GM12878 (cell line): ENCODE measurements around the gene KAT2B. TPM values are rescaled to one million over a fixed set of nuclear protein-coding genes. Genes with fewer than 3 reads are reported as not detected.

Source experiments
- ATAC-seq: fragments of 200-7000 bp; cut with Tn5 transposase; 3 replicates; pipeline ENCODE4 v1.9.1; 2020; ENCODE audit warnings: mild to moderate bottlenecking, moderate library complexity
- BruUV-seq: library from RNA; stranded (reverse); fragments of 400-500 nt; replicated peaks from 2 replicates; lab custom pipeline; 2021; lab: Mats Ljungman, UMichigan
- CTCF ChIA-PET: fragments of 300-600 bp; sonication (Branson Sonifier 250); formaldehyde crosslinking; extraction: SDS; loops from one replicate; lab custom pipeline; 2021; ENCODE audit warnings: inconsistent platforms; lab: Yijun Ruan, JAX
- POLR2A ChIA-PET: fragments of 350-600 bp; formaldehyde crosslinking; extraction: SDS; loops from one replicate; lab custom pipeline; 2021; ENCODE audit warnings: inconsistent platforms; lab: Charles Lee
- RAD21 ChIA-PET: fragments of 300-600 bp; sonication (Branson Sonifier 250); formaldehyde crosslinking; loops from one replicate; lab custom pipeline; 2023; ENCODE audit warnings: antibody characterized with exemption; ENCODE audit not compliant: unreplicated experiment; lab: Charles Lee
- SMC1A ChIA-PET: fragments of 300-600 bp; sonication (Branson Sonifier 250); formaldehyde crosslinking; loops from one replicate; lab custom pipeline; 2023; ENCODE audit not compliant: unreplicated experiment, uncharacterized antibody; lab: Charles Lee
- DNase-seq: peaks from one replicate; pipeline ENCODE4 v3.0.0-alpha.2; 2011; ENCODE audit warnings: low read depth, low spot score
- FAIRE-seq: peaks from 3 replicates; lab custom pipeline; 2011; peaks lifted over from hg19 to GRCh38; lab: Jason Lieb, UNC
- H2AFZ ChIP-seq: 2 replicates; pipeline ENCODE4 v1.6.0; 2011; ENCODE audit warnings: low read depth, low read length, control low read depth; ENCODE audit not compliant: control insufficient read depth
- H3K27ac ChIP-seq: 2 replicates; pipeline ENCODE4 v1.5.1; 2011; ENCODE audit warnings: control low read depth; ENCODE audit not compliant: control insufficient read depth, insufficient read depth
- H3K27me3 ChIP-seq, 2 experiments: replicated peaks in 1 of 2; 2 replicates each; pipeline versions ENCODE4 v1.6.0 to v1.6.1; 2011; ENCODE audit warnings: low read length in 1 of 2; ENCODE audit not compliant: control insufficient read depth in 2 of 2, insufficient read depth in 2 of 2
- H3K36me3 ChIP-seq, 2 experiments: 2 replicates each; pipeline ENCODE4 v1.5.1; 2011; ENCODE audit warnings: low read length in 1 of 2; ENCODE audit not compliant: control insufficient read depth in 2 of 2, insufficient read depth in 2 of 2
- H3K4me1 ChIP-seq: 2 replicates; pipeline ENCODE4 v1.6.1; 2011; ENCODE audit warnings: mild to moderate bottlenecking, low read length, moderate library complexity, mixed read lengths; ENCODE audit not compliant: control insufficient read depth, insufficient read depth
- H3K4me2 ChIP-seq: 2 replicates; pipeline ENCODE4 v1.6.0; 2011; ENCODE audit warnings: control low read depth; ENCODE audit not compliant: control insufficient read depth, insufficient read depth
- H3K4me3 ChIP-seq: fragments of 200-600 bp; sonication (generic); 2 replicates; pipeline ENCODE4 v1.5.1; 2016
- H3K79me2 ChIP-seq: 2 replicates; pipeline ENCODE4 v1.6.0; 2011; ENCODE audit warnings: low read length; ENCODE audit not compliant: control insufficient read depth, insufficient read depth
- H3K9ac ChIP-seq: 2 replicates; pipeline ENCODE4 v1.8.0; 2011; ENCODE audit warnings: low read length, control low read depth, mixed read lengths; ENCODE audit not compliant: control insufficient read depth, insufficient read depth
- H3K9me3 ChIP-seq: replicated peaks from 3 replicates; pipeline ENCODE4 v1.5.1; 2011; ENCODE audit warnings: mild to moderate bottlenecking, low read length; ENCODE audit not compliant: control insufficient read depth, insufficient read depth
- H4K20me1 ChIP-seq: 2 replicates; pipeline ENCODE4 v1.6.0; 2011; ENCODE audit not compliant: control insufficient read depth, insufficient read depth
- CHD4 ChIP-seq: fragments of 200-600 bp; sonication (generic); IDR thresholded peaks from 2 replicates; pipeline ENCODE4 v1.6.1; 2016; ENCODE audit warnings: mild to moderate bottlenecking
- DPF2 ChIP-seq: fragments of 450-650 bp; IDR thresholded peaks from 2 replicates; pipeline ENCODE4 v1.6.1; 2017; ENCODE audit warnings: mild to moderate bottlenecking
- MYB ChIP-seq: fragments of 150-350 bp; IDR thresholded peaks from 2 replicates; pipeline ENCODE4 v1.6.1; 2014; ENCODE audit warnings: mild to moderate bottlenecking, low read depth, low read length, borderline replicate concordance
- NR2C2 ChIP-seq: IDR thresholded peaks from 2 replicates; pipeline ENCODE4 v1.6.1; 2011; ENCODE audit warnings: borderline replicate concordance, low read depth; ENCODE audit not compliant: control insufficient read depth, insufficient read length
- PAX8 ChIP-seq: fragments of 450-650 bp; IDR thresholded peaks from 2 replicates; pipeline ENCODE4 v1.6.1; 2017; ENCODE audit warnings: mild to moderate bottlenecking, moderate library complexity
- RAD51 ChIP-seq: fragments of 450-650 bp; IDR thresholded peaks from 2 replicates; pipeline ENCODE4 v1.6.1; 2016; ENCODE audit warnings: moderate library complexity, mild to moderate bottlenecking, inconsistent platforms
- SMARCA5 ChIP-seq: fragments of 450-650 bp; IDR thresholded peaks from 2 replicates; pipeline ENCODE4 v1.6.1; 2017; ENCODE audit warnings: mild to moderate bottlenecking
- SRF ChIP-seq, 2 experiments: IDR thresholded peaks; 2 replicates each; pipeline ENCODE4 v1.6.1; 2011; ENCODE audit warnings: low read depth in 2 of 2, low read length in 2 of 2, mild to moderate bottlenecking in 1 of 2, moderate library complexity in 1 of 2
- SUPT20H ChIP-seq: IDR thresholded peaks from 2 replicates; pipeline ENCODE4 v1.6.1; 2011; ENCODE audit warnings: low read depth, mild to moderate bottlenecking, low read length, moderate library complexity, borderline replicate concordance; ENCODE audit not compliant: control insufficient read depth
- TCF3 ChIP-seq: IDR thresholded peaks from 2 replicates; pipeline ENCODE4 v1.6.1; 2012; ENCODE audit warnings: low read depth, mild to moderate bottlenecking, low read length, borderline replicate concordance; ENCODE audit not compliant: insufficient read depth
- YY1 ChIP-seq: IDR thresholded peaks from 2 replicates; pipeline ENCODE4 v1.6.1; 2011; ENCODE audit warnings: low read depth, mild to moderate bottlenecking, low read length
- WGBS: methylation state at CpG from one replicate; pipeline ENCODE4 v1.1.6; 2016; ENCODE audit warnings: low lambda C conversion rate; ENCODE audit not compliant: insufficient replicate concordance, insufficient coverage; ENCODE audit errors: missing lambda C conversion rate; 5-methylcytosine and 5-hydroxymethylcytosine counted together
- in situ Hi-C: fragments of 300-500 bp; cut with MboI; formaldehyde crosslinking; loops from 9 replicates; pipeline ENCODE4 v1.14.3; 2018; ENCODE audit warnings: mixed read lengths
- intact Hi-C: fragments of 100-400 bp; cut with micrococcal nuclease; formaldehyde crosslinking; loops from one replicate; pipeline ENCODE4 v1.14.2; 2022; ENCODE audit not compliant: unreplicated experiment
- polyA plus RNA-seq, 11 experiments: library from polyadenylated mRNA; depleted of rRNA in 4 of 11; unstranded in 6 of 11; stranded (reverse) in 5 of 11; fragments of >200 nt; fragmentation: Nextera tagmentation in 4 of 11; fragmentation: Illumina TruSeq in 1 of 11; extraction: Ambion mirVana in 4 of 11; extraction: Trizol in 1 of 11; gene quantifications; 1 replicate in 1 of 11; 2 replicates in 10 of 11; pipeline versions ENCODE4 v1.2.1 to v1.2.3, GENCODE V29; 2011 to 2016; ENCODE audit warnings: inconsistent platforms in 2 of 11, missing spikeins in 2 of 11, low read depth in 1 of 11
- total RNA-seq, 4 experiments: library from RNA; depleted of rRNA in 3 of 4; stranded (reverse); fragments of >200 nt in 3 of 4; fragmentation: Illumina TruSeq in 1 of 4; extraction: Trizol in 1 of 4; gene quantifications; 2 replicates each; pipeline versions ENCODE4 v1.2.1 to v1.2.3, GENCODE V29; 2013 to 2021
- TF ChIP-seq, protein P1 (sequence below): IDR thresholded peaks from 2 replicates; pipeline ENCODE4 v1.6.1; 2011; ENCODE audit warnings: low read depth, low read length, improper control_type of control experiment, borderline replicate concordance
- TF ChIP-seq, protein P2 (sequence below): fragments of 450-650 bp; IDR thresholded peaks from 2 replicates; pipeline ENCODE4 v1.6.1; 2016; ENCODE audit warnings: mild to moderate bottlenecking, moderate library complexity, borderline replicate concordance
- TF ChIP-seq, protein P3 (sequence below): fragments of 450-650 bp; IDR thresholded peaks from 2 replicates; pipeline ENCODE4 v1.6.1; 2017; ENCODE audit warnings: borderline replicate concordance
- TF ChIP-seq, protein P4 (sequence below): fragments of 450-650 bp; conservative IDR thresholded peaks from 2 replicates; pipeline ENCODE4 v1.6.1; 2017; ENCODE audit warnings: mild to moderate bottlenecking, moderate library complexity

The KAT2B gene
- total and polyA plus RNA-seq, 10 of the 15 experiments (the other 5 are each of a cell fraction or from before 2014, with no cell fraction given) = 2.9 to 15.2 (median 10.2) TPM

DNA sequence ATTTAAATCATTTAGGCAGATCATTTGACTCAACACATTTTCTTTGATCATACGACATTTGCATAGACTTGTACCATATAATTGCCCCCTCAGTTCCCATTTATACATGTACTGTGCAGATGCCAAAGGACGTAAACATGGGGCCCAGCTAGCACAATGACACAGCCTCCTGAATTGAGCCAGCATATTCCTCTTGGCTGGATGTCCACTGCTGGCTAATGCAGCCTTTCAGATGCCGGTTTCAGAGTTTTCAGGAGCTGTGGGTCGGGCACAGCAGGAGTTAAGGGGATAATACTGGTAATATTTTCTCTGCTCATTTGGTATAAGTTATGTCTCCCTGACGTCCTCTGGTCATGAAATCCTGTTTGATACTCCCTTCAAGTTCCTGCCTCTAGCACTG, 39.4 kb downstream of the KAT2B start:
- Histone ChIP-seq H3K9me3 (no peaks in the 10 kb centered on the region), H3K9ac (no peak overlapping the region), H4K20me1 (no peaks in the 10 kb centered on the region), H3K4me2 (no peak overlapping the region), H3K36me3 (peaks cover 0 to 3% of the 10 kb centered on the region in 2 experiments; a peak in 1 of 4 replicates), H3K4me1 (peaks cover 6% of the 10 kb centered on the region), H2AFZ (no peak overlapping the region), H3K27me3 (no peaks in the 10 kb centered on the region), H3K27ac (no peak overlapping the region), H3K4me3 (no peak overlapping the region), H3K79me2 (no peaks in the 10 kb centered on the region)
- BruUV-seq = no TSS peak
- 79% methylated on average over 5 of the region's 5 CpGs for WGBS
- in situ Hi-C loops = no loop called here
- intact Hi-C loops = no loop called here
- FAIRE-seq (no peak), ATAC-seq (no peak), DNase-seq (no peak)
- CTCF ChIA-PET = interaction anchor here (0.6 to 1.4 kb wide), 3 partner anchors 16 to 192 kb away, joined by 3 to 4 read pairs (median 3); no protein-coding TSS in a partner anchor
- SMC1A ChIA-PET = interaction anchor here (0.8 to 1.9 kb wide), 5 partner anchors 8 to 39 kb away, joined by 3 to 7 read pairs (median 4); no protein-coding TSS in a partner anchor
- POLR2A ChIA-PET = interaction anchor here (1.3 to 1.4 kb wide), 2 partner anchors 27 to 39 kb away, joined by 4 read pairs; partner anchors contain the start of gene KAT2B
- RAD21 ChIA-PET = interaction anchor here (1.4 to 3.2 kb wide), 2 partner anchors 38 to 46 kb away, joined by 3 to 11 read pairs; no protein-coding TSS in a partner anchor
- TF ChIP-seq TCF3 = no peak
- TF ChIP-seq, protein P1, sequence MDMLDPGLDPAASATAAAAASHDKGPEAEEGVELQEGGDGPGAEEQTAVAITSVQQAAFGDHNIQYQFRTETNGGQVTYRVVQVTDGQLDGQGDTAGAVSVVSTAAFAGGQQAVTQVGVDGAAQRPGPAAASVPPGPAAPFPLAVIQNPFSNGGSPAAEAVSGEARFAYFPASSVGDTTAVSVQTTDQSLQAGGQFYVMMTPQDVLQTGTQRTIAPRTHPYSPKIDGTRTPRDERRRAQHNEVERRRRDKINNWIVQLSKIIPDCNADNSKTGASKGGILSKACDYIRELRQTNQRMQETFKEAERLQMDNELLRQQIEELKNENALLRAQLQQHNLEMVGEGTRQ = no peak
- TF ChIP-seq SMARCA5 = no peak
- TF ChIP-seq, protein P2, sequence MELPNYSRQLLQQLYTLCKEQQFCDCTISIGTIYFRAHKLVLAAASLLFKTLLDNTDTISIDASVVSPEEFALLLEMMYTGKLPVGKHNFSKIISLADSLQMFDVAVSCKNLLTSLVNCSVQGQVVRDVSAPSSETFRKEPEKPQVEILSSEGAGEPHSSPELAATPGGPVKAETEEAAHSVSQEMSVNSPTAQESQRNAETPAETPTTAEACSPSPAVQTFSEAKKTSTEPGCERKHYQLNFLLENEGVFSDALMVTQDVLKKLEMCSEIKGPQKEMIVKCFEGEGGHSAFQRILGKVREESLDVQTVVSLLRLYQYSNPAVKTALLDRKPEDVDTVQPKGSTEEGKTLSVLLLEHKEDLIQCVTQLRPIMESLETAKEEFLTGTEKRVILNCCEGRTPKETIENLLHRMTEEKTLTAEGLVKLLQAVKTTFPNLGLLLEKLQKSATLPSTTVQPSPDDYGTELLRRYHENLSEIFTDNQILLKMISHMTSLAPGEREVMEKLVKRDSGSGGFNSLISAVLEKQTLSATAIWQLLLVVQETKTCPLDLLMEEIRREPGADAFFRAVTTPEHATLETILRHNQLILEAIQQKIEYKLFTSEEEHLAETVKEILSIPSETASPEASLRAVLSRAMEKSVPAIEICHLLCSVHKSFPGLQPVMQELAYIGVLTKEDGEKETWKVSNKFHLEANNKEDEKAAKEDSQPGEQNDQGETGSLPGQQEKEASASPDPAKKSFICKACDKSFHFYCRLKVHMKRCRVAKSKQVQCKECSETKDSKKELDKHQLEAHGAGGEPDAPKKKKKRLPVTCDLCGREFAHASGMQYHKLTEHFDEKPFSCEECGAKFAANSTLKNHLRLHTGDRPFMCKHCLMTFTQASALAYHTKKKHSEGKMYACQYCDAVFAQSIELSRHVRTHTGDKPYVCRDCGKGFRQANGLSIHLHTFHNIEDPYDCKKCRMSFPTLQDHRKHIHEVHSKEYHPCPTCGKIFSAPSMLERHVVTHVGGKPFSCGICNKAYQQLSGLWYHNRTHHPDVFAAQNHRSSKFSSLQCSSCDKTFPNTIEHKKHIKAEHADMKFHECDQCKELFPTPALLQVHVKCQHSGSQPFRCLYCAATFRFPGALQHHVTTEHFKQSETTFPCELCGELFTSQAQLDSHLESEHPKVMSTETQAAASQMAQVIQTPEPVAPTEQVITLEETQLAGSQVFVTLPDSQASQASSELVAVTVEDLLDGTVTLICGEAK = no peak
- no peak for TF ChIP-seq PAX8
- TF ChIP-seq RAD51 = no peak
- no peak for TF ChIP-seq SUPT20H
- no peak for TF ChIP-seq YY1
- no peak for TF ChIP-seq NR2C2
- TF ChIP-seq MYB = no peak
- TF ChIP-seq SRF (IDR thresholded peaks at IDR 0.05; ENCODE audit: low read depth in 2 of 2, low read length in 2 of 2) = no peak
- TF ChIP-seq, protein P3, sequence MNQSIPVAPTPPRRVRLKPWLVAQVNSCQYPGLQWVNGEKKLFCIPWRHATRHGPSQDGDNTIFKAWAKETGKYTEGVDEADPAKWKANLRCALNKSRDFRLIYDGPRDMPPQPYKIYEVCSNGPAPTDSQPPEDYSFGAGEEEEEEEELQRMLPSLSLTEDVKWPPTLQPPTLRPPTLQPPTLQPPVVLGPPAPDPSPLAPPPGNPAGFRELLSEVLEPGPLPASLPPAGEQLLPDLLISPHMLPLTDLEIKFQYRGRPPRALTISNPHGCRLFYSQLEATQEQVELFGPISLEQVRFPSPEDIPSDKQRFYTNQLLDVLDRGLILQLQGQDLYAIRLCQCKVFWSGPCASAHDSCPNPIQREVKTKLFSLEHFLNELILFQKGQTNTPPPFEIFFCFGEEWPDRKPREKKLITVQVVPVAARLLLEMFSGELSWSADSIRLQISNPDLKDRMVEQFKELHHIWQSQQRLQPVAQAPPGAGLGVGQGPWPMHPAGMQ = no peak
- TF ChIP-seq DPF2 = no peak
- TF ChIP-seq, protein P4, sequence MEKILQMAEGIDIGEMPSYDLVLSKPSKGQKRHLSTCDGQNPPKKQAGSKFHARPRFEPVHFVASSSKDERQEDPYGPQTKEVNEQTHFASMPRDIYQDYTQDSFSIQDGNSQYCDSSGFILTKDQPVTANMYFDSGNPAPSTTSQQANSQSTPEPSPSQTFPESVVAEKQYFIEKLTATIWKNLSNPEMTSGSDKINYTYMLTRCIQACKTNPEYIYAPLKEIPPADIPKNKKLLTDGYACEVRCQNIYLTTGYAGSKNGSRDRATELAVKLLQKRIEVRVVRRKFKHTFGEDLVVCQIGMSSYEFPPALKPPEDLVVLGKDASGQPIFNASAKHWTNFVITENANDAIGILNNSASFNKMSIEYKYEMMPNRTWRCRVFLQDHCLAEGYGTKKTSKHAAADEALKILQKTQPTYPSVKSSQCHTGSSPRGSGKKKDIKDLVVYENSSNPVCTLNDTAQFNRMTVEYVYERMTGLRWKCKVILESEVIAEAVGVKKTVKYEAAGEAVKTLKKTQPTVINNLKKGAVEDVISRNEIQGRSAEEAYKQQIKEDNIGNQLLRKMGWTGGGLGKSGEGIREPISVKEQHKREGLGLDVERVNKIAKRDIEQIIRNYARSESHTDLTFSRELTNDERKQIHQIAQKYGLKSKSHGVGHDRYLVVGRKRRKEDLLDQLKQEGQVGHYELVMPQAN = no peak
- TF ChIP-seq CHD4 = no peak
